ENCODE measurements around the gene ICAM4.
A peak's percentile ranks its signal among the peaks of the same experiment; 100 is the strongest.
"Not testable (repeated sequence)": the region's sequence is repeated elsewhere in the genome, so short reads cannot be mapped to it uniquely, and the experiment has no call there.

ICAM4 gene

GRCh38 chr19:10286803-10287737 is at the start of gene ICAM4:
TSS of gene ICAM4 (plus strand) at chr19:10286955. CDS start at chr19:10287013, 58 bp downstream.
- DNase-seq: peak; percentile 41

- DNase-seq: no peak
Measured at GRCh38 chr19:10237702-10238101, 49.1 kb upstream of the ICAM4 start.

- no peak for DNase-seq
Measured at GRCh38 chr19:10238172-10238783, 48.5 kb upstream of the ICAM4 start.

GRCh38 chr19:10241826-10242449 is 44.8 kb upstream of the ICAM4 start:
- not testable (repeated sequence) for DNase-seq

- DNase-seq: no peak
Measured at GRCh38 chr19:10243606-10244005, 43.1 kb upstream of the ICAM4 start.

GRCh38 chr19:10245189-10245939 is 41.4 kb upstream of the ICAM4 start:
- DNase-seq: no peak

- DNase-seq: no peak
Measured at GRCh38 chr19:10246511-10246910, 40.2 kb upstream of the ICAM4 start.

- peak; percentile 98 for DNase-seq
Measured at GRCh38 chr19:10251792-10252694, 34.7 kb upstream of the ICAM4 start, which contains the start of gene MRPL4. TSS of gene MRPL4 (plus strand) at chr19:10252214. CDS start at chr19:10252254, 40 bp downstream.

GRCh38 chr19:10252707-10253106 is 34.0 kb upstream of the ICAM4 start:
- DNase-seq: no peak

GRCh38 chr19:10254244-10254643 is 32.5 kb upstream of the ICAM4 start:
- DNase-seq: no peak

- DNase-seq: no peak
Measured at GRCh38 chr19:10255358-10255757, 31.4 kb upstream of the ICAM4 start.

GRCh38 chr19:10256551-10256950 is 30.2 kb upstream of the ICAM4 start:
- DNase-seq: no peak

- no peak for DNase-seq
Measured at GRCh38 chr19:10256970-10257615, 29.7 kb upstream of the ICAM4 start.

- no peak for DNase-seq
Measured at GRCh38 chr19:10258080-10258710, 28.6 kb upstream of the ICAM4 start.

GRCh38 chr19:10259162-10259905 is 27.4 kb upstream of the ICAM4 start:
- peak; percentile 88 for DNase-seq

GRCh38 chr19:10260141-10260584 is 26.6 kb upstream of the ICAM4 start:
- DNase-seq: no peak

- no peak for DNase-seq
Measured at GRCh38 chr19:10262771-10263170, 24.0 kb upstream of the ICAM4 start.

GRCh38 chr19:10266706-10267105 is 20.0 kb upstream of the ICAM4 start:
- no peak for DNase-seq

- no peak for DNase-seq
Measured at GRCh38 chr19:10268071-10268470, 18.7 kb upstream of the ICAM4 start.
